ENCODE measurements around the gene ADGRL3.

- no peak for TF ChIP-seq CTCF (IDR thresholded peaks at IDR 0.05)
- TF ChIP-seq POLR2A (IDR thresholded peaks at IDR 0.05): no peak
Observed at GRCh38 chr4:61400439-61401038, 200.4 kb downstream of the ADGRL3 start.
